Measurements from ENCODE around the gene CAV3. TPM values are rescaled to one million over a fixed set of nuclear protein-coding genes. Genes with fewer than 3 reads are reported as not detected.

CAV3 gene
- total and polyA plus RNA-seq, 9 of the 15 experiments (the other 6 are each of a cell fraction or from before 2014, with no cell fraction given), result not detected

- TF ChIP-seq RERE (CRISPR knock-in tag; IDR thresholded peaks at IDR 0.05; ENCODE audit: borderline replicate concordance), result no peak
- TF ChIP-seq IRF1 (CRISPR knock-in tag; IDR thresholded peaks at IDR 0.05; ENCODE audit: borderline replicate concordance), result no peak
- no peak for TF ChIP-seq ZNF707 (CRISPR knock-in tag; conservative IDR thresholded peaks at IDR 0.05)
- TF ChIP-seq FOXJ3 (CRISPR knock-in tag; IDR thresholded peaks at IDR 0.05), result no peak
- no peak for TF ChIP-seq KLF13 (tag; IDR thresholded peaks at IDR 0.05; ENCODE audit: borderline replicate concordance, low read depth)
Observed at GRCh38 chr3:8776406-8776805, 42.8 kb downstream of the CAV3 start (continued).
